Mucosa of descending colon (tissue), 3 donors: ENCODE data around the gene SSR1. TPM values are rescaled to one million over a fixed set of nuclear protein-coding genes. Genes with fewer than 3 reads are reported as not detected.
"Not testable (repeated sequence)": the region's sequence is repeated elsewhere in the genome, so short reads cannot be mapped to it uniquely, and the experiment has no call there.

Source experiments
- ATAC-seq: fragments of 200-7000 bp; cut with Tn5 transposase; one replicate; pipeline ENCODE4 v1.9.1; 2020; ENCODE audit warnings: mild to moderate bottlenecking, moderate library complexity
- DNase-seq, 3 donors: peaks; one replicate each; pipeline ENCODE4 v3.0.0-alpha.2; 2020
- H3K36me3 ChIP-seq: fragments of 200-600 bp; one replicate; pipeline ENCODE4 v1.8.0; 2021; ENCODE audit warnings: low read depth, mild to moderate bottlenecking
- H3K4me1 ChIP-seq: fragments of 200-600 bp; one replicate; pipeline ENCODE4 v1.8.0; 2021; ENCODE audit warnings: low read depth, mild to moderate bottlenecking
- H3K4me3 ChIP-seq: fragments of 200-600 bp; one replicate; pipeline ENCODE4 v1.8.0; 2021; ENCODE audit warnings: mild to moderate bottlenecking
- H3K9me3 ChIP-seq: fragments of 200-600 bp; one replicate; pipeline ENCODE4 v1.8.0; 2021; ENCODE audit warnings: mild to moderate bottlenecking
- CTCF ChIP-seq: fragments of 200-600 bp; IDR thresholded peaks from one replicate; pipeline ENCODE4 v1.8.0; 2022; ENCODE audit warnings: antibody characterized with exemption, mild to moderate bottlenecking
- intact Hi-C, 2 donors: fragments of 100-400 bp; cut with DNase I in 1 of 2; cut with micrococcal nuclease in 1 of 2; formaldehyde crosslinking; loops; one replicate each; pipeline versions ENCODE4 v1.11.0 to v1.11.1; 2022; cut with DNase I, micrococcal nuclease
- total RNA-seq, 3 donors: library from RNA; stranded (reverse); fragmentation: NEBNext Ultra II Directional in 2 of 3; extraction: Animal tissue kit (Norgen Biotek cat#: 25700) in 2 of 3; gene quantifications; one replicate each; pipeline versions ENCODE4 v1.2.1 to v1.2.4, GENCODE V29; 2021 to 2023
- donor health status: DM: no; HTN: no; CAD: no; lungs with moderate emphysema.
- donor health status: DM: no; HTN: no; CAD: no.
- donor health status: DM: no; HTN: yes; CAD: no.

SSR1 gene
- total RNA-seq, 3 donors from 2014 or later = 83.2 to 139 (median 99.4) TPM

- Histone ChIP-seq H3K4me1 (peaks cover 4% of the 10 kb centered on the region), H3K9me3 (no peaks in the 10 kb centered on the region), H3K4me3 (no peak overlapping the region), H3K36me3 (no peaks in the 10 kb centered on the region)
- no peak for ATAC-seq
- TF ChIP-seq CTCF = no peak
- intact Hi-C loops = no loop called here
- DNase-seq = no peak
Measured at GRCh38 chr6:7317538-7317937, 4.5 kb upstream of the SSR1 start.

- no peak for ATAC-seq
- intact Hi-C loops = no loop called here
- TF ChIP-seq CTCF = no peak
Measured at GRCh38 chr6:7316658-7317533, 3.9 kb upstream of the SSR1 start.

GRCh38 chr6:7315948-7316365, 3.0 kb upstream of the SSR1 start:
- Histone ChIP-seq H3K4me3 (no peak overlapping the region), H3K9me3 (no peaks in the 10 kb centered on the region), H3K36me3 (no peaks in the 10 kb centered on the region), H3K4me1 (peaks cover 15% of the 10 kb centered on the region)
- intact Hi-C loops = no loop called here
- TF ChIP-seq CTCF = no peak
- ATAC-seq = no peak
- DNase-seq = no peak

More at GRCh38 chr6:7316658-7317533, 3.9 kb upstream of the SSR1 start:
- no peak for DNase-seq
- Histone ChIP-seq H3K4me1 (peaks cover 7% of the 10 kb centered on the region), H3K9me3 (no peaks in the 10 kb centered on the region), H3K36me3 (no peaks in the 10 kb centered on the region), H3K4me3 (no peak overlapping the region)

GRCh38 chr6:7315087-7315947, 2.3 kb upstream of the SSR1 start:
- H3K36me3 ChIP-seq, ATAC-seq, H3K9me3 ChIP-seq, H3K4me3 ChIP-seq, intact Hi-C loops: not testable (repeated sequence)
- peaks cover 22% of the 10 kb centered on the region for H3K4me1 ChIP-seq
- DNase-seq = peak in 1 of 3 donors; percentile 54

- ATAC-seq (no peak), DNase-seq (no peak)
- Histone ChIP-seq H3K4me3 (no peak overlapping the region), H3K36me3 (no peaks in the 10 kb centered on the region), H3K9me3 (no peaks in the 10 kb centered on the region), H3K4me1 (peaks cover 22% of the 10 kb centered on the region)
- TF ChIP-seq CTCF = no peak
- intact Hi-C loops = no loop called here
Measured at GRCh38 chr6:7314414-7314813, 1.4 kb upstream of the SSR1 start.
